ENCODE data around the gene MIA3.

The MIA3 gene

GRCh38 chr1:222618880-222619596 is 1.1 kb downstream of the MIA3 start:
- peak; percentile 58 for DNase-seq (ENCODE audit: low spot score)

GRCh38 chr1:222620566-222620965 is 2.7 kb downstream of the MIA3 start:
- no peak for DNase-seq (ENCODE audit: low spot score)

DNA sequence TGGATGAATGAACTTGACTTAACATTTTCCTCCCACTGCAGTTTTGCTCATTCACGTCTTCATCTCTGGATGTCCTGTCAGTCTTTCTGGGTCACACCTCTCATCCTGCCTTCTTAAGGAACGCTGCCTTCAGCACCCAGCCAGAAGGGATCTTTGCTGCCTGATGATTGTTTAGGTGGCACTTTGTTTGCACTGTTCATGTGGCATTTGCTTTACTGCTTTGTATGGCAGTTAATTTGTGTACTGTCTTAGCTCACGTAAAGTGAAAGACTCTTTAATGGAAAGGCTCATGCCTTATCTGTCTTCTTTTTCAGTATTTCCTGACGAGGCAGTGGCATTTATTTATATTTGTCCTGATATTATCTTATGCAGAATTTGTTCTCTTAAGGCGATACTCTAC is 4.9 kb downstream of the MIA3 start:
- DNase-seq (ENCODE audit: low spot score) = no peak

GRCh38 chr1:222623458-222623857 is 5.6 kb downstream of the MIA3 start:
- DNase-seq (ENCODE audit: low spot score) = no peak

DNA sequence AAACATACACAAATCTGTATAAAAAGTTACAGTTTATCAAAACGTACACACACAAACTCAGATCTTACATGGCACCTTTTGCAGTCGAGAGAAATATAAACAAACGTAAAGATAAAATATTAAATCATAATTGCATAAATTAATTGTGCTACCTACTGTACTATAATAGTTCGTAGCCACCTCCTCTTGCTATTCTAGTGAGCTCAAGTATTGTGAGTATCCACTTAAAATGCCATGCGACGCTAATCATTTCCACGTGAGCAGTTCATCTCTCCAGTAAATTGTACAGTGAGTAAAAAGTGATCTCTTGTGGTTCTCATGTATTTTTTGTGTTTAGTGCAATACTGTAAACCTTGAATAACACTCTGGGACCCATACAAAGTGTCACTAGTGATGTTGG is 6.3 kb downstream of the MIA3 start:
- no peak for DNase-seq (ENCODE audit: low spot score)

DNA sequence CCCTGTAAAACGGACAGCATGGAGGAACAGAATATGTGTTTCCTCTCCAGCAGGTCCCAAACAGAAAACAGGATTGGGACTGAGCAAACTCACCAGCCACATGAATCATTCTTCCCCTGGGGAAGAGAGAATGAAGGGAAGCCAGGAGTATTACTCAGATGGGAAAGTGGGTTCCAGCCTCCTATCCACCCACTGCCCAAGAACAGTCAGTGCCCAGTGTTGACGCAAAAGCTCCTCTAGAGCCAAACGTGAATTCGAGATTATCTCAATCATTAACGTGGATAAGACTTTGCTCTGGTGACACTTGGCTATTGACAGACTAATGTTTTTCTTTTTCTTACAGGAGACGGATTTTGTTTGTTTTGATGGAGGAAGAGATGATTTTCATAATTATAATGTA is 9.3 kb downstream of the MIA3 start:
- no peak for DNase-seq (ENCODE audit: low spot score)

DNA sequence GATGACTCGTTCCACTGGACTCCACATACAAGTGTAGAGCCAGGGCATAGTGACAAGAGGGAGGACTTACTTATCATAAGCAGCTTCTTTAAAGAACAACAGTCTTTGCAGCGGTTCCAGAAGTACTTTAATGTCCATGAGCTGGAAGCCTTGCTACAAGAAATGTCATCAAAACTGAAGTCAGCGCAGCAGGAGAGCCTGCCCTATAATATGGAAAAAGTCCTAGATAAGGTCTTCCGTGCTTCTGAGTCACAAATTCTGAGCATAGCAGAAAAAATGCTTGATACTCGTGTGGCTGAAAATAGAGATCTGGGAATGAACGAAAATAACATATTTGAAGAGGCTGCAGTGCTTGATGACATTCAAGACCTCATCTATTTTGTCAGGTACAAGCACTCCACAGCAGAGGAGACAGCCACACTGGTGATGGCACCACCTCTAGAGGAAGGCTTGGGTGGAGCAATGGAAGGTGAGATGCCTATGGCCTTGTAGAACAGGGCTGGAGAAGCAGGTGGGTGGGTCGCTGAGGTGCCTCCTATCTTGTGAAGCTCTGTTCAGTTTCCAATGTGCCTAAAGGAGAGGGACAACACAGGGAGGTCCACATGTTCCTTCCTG is 12.1 kb downstream of the MIA3 start:
- DNase-seq (ENCODE audit: low spot score) = no peak

DNA sequence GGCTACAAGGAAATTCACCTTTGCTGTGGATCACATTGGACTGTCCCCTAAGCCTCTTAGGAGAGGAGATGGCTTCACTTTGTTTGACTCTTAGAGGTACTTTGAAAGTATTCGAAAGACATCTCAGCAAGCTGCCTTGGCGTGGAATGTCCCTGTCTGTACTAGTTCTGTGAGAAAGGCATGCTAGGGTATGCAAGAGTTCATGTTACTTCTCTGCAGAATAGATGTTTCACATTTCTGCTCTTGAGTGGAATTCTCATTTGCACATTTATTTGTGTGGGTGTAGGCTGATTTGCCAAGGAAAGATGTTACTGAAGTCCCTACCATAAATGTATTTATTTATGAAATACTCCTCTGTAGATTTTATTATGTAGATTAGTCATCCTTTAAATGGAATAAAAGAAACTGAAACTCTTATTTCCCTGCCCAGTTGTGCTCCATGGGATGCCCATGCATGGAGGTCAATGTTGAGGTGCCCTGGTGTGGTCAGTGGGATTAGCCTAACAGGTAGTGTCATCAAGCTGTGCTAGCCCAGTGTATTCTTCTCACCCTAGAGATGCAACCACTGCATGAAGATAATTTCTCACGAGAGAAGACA is 13.8 kb downstream of the MIA3 start:
- no peak for DNase-seq (ENCODE audit: low spot score)

GRCh38 chr1:222632749-222633148 is 14.9 kb downstream of the MIA3 start:
- no peak for DNase-seq (ENCODE audit: low spot score)

DNA sequence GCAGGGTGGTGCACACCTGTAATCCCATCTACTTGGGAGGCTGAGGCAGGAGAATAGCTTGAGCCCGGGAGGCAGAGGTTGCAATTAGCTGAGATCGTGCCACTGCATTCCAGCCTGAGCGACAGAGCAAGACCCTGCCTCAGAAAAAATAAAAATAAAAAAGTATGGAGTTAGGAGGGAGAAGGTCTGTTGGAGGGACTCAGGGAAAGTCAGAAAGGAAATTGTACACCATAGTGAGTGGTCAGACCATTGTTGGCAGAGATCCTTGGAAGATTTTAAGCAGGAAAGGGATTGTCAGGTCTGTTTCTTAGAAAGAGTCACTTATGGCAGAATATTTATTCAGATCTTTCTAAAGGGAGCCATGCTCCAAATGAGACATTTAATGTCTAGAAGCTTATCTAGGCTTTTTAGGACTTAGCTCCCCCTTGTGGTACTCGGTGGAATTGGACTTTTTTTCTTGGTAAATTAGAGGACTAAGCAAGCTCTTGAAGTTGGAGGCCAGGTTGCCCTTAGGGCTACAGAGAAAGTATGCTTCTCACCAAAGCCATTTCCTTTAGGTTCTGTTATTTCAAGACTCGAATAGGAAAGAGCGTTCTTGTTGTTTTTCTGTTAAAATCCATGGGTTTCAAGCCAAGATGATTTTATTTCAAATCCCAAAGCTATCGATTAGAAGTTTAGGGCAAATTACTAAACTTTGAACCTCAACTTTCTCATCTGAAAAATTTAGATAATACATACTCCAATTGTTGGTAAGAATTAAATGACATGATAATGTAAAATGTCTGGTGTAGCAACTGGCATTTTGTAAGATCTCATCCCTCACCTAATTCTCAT is 16.5 kb downstream of the MIA3 start:
- DNase-seq (ENCODE audit: low spot score) = peak; percentile 52

DNA sequence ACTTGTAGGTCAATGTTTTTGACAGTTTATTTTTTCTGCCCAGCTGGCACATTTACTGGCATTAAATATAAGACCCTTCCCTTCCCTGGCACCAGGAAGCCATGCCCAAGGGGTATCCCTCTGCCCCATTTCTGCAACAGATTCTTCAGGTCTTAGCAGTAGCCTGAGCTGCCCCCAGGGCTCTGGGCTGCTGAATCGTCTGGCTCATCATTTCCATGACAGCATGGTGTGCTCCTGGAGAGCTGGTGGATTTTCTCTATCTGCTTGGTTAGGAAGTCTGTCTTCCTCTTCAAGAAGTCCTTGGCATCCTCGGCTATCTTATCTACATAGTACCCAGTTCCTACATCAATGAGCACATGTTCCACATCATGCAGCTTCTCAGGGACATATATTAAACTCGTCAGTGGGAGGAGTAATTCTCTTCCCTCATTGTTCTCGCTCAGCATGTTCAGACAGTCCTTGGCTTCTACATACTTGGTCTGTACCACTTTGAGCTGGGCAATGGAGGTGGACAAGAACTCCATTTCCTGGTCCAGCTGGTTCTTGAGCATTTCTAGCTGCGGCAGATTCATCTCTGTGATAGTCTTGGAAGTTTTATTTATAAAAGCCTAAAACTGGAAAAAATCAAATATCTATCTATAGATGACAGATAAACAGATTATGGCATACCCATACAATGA is 23.5 kb downstream of the MIA3 start:
- no peak for DNase-seq (ENCODE audit: low spot score)

- DNase-seq (ENCODE audit: low spot score) = no peak
Observed at GRCh38 chr1:222642468-222642867, 24.6 kb downstream of the MIA3 start.

DNA sequence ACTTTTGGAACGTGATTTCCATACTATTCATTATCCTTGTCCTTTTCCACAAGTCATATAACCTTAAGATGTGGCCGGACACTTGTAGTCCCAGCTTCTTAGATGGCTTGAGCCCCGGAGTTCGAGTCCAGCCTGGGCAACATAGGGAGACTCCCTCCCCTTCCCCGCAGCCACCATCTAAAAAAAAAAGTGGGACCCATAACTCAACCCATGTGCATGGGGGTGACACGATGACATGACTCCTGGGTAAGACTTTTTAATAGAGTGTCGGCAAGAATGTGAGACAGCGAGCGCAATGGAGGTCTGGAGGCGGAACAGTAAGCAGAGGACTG is 25.7 kb downstream of the MIA3 start:
- DNase-seq (ENCODE audit: low spot score) = no peak

GRCh38 chr1:222643938-222644635 is 26.2 kb downstream of the MIA3 start:
- peak; percentile 97 for DNase-seq (ENCODE audit: low spot score)

GRCh38 chr1:222644636-222644980 is 26.7 kb downstream of the MIA3 start:
- no peak for DNase-seq (ENCODE audit: low spot score)

- no peak for DNase-seq (ENCODE audit: low spot score)
Observed at GRCh38 chr1:222652676-222653075, 34.8 kb downstream of the MIA3 start.

- DNase-seq (ENCODE audit: low spot score) = no peak
Observed at GRCh38 chr1:222653178-222653827, 35.4 kb downstream of the MIA3 start.

GRCh38 chr1:222654849-222655248 is 37.0 kb downstream of the MIA3 start:
- DNase-seq (ENCODE audit: low spot score) = no peak

DNA sequence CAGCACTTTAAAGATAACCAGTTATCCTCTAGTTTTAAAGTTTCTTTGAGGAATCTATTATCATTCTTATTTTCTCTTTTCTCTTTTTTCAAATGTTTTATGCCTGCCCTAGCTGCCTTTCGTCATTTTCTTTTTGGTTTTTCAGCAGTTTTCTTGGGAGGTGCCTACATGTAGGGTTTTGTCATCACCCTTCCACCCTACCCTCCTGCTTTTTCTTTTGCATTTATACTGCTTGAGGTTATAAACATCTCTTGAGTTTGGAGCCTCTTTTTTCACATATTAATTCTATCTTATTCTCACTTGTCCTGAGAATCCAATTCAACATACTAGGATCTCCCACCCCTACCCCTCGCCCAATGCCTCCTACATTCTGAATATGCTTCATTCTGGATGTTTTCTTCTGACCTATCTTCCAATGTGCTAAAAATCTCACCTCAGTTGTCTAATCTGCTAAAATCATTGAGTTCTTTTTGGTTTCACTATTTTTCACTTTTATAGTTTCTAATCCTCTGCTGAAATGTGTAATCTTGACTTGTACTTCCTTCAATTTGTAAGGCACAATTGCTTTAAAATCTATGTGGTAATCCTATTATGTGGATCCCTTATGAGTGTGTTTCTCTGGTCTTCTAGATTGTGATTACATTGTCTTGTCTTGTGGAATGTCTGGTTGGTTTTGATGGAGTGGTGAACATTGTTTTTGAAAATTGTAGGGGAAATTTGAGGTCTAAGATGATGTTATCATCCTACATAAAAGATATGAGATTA is 38.7 kb downstream of the MIA3 start:
- no peak for DNase-seq (ENCODE audit: low spot score)

DNA sequence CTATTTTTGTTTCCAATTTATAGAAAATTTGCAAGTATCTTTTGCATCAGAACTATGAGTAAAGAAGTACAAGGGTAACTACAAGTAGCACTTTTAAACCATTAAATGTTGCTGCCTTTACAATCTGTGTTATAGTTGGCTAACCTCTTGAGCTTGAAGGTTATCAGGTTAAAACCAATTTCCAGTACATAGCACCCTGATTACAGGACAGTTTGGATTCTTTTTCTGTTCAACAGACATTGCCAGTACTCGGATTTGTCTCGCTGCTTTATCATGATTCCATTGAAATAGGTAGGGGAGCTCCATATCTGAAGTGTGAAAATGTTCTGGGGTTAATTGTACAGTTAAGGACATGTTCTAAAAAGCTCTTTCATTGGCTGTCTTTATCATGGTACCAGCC is 40.0 kb downstream of the MIA3 start:
- no peak for DNase-seq (ENCODE audit: low spot score)
